Kidney glomerular epithelial cell (primary cell): Measurements from ENCODE around the gene ARHGAP12.

Experiments
- DNase-seq: peaks from one replicate; lab custom pipeline; 2025; lab: John Stamatoyannopoulos, UW

ARHGAP12 gene

DNA sequence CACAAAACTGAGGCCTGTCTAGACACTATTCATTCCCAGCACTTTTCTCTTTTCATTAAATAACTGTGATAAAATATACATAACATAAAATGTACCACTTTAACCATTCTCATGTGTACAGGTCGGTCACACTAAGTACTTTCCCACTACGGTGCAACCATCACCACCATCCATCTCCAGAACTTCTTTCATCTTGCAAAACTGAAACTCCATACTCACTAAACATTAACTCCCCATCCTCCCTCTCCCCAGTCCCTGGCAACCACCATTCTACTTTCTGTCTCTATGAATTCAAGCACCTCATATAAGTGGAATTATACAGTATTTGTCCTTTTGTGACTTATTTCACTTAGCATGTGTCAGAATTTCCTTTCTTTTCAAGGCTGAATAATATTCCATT lies 53.0 kb downstream of the ARHGAP12 start:
- no peak for DNase-seq

GRCh38 chr10:31873724-31874123 lies 54.9 kb downstream of the ARHGAP12 start:
- DNase-seq, result no peak

GRCh38 chr10:31871266-31872065 lies 57.2 kb downstream of the ARHGAP12 start:
- no peak for DNase-seq

DNA sequence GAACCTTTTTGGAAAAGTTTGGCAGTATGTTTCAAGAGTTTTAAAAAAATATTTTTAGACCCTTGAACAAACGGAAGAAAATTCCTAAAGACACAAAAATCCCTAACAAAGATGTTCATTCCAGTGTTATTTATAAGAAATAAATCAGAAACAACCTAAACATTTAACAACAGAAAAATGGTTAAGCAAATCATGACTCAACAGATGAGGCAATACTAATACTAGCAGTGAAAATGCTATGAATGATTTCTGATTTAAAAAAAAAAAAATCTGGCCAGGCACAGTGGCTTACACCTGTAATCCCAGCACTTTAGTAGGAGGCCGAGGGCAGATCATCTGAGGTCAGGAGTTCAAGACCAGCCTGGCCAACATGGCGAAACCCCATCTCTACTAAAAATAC lies 61.0 kb downstream of the ARHGAP12 start:
- no peak for DNase-seq

DNA sequence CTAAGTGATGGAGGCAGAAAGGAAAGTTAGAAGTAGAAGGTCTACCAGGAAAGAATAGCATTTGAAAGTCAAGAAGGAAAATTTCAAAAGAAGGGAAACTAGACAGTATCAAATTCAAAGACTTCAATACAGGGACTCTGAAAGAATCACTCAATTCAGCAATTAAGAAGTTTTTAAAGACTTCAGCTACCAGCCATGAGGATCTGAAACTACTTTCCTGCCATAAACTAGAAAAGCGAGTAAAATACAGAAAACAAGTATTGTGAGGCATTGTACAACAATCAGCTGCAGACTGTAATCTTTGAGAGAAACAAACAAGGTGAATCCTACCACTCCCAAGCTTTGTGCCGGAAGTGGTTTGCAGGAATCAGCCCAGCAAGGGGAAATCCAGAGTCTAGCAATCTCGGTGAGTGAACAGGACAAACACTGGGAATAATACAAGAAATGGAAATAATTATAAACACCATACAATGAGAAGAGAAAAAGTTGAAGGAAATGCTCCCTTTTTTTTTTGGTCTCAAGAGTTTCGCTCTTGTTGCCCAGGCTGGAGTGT lies 62.4 kb downstream of the ARHGAP12 start:
- DNase-seq, result no peak

DNA sequence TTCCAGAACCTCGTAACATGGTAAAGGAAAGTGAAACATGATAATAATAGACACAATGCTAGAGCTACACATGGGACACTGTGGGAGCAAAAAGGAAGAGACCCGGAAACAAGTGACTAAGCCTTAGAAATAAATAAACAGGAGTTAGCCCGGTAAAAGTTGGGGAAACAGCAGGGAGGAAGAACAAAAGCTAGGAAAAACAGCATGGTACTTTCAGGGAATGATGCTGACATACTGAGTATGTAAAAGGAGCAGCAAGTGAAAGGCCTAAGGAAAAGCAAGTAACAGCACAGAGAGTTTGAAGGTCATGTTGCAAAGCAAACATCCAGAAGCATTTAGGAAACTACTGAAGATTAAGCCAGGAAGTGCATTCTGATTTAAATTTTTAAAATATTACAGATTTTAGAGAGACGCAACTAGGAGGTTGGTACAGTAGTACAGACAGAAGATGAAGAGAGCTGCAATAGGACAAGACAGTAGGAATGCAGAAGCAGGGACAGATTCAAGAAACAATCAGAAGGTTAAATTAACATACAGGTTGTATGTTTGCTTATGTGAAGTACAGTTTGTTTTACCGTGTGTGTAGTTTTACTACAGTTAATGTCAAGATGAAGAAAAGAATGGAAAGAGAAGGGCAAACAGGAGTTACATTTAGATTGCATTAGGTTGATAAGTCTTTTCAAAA lies 63.7 kb downstream of the ARHGAP12 start:
- no peak for DNase-seq

- no peak for DNase-seq
Measured at GRCh38 chr10:31855033-31855432, 73.6 kb downstream of the ARHGAP12 start.

- DNase-seq, result no peak
Measured at GRCh38 chr10:31853629-31854028, 75.0 kb downstream of the ARHGAP12 start.

- DNase-seq, result no peak
Measured at GRCh38 chr10:31851216-31851615, 77.4 kb downstream of the ARHGAP12 start.

DNA sequence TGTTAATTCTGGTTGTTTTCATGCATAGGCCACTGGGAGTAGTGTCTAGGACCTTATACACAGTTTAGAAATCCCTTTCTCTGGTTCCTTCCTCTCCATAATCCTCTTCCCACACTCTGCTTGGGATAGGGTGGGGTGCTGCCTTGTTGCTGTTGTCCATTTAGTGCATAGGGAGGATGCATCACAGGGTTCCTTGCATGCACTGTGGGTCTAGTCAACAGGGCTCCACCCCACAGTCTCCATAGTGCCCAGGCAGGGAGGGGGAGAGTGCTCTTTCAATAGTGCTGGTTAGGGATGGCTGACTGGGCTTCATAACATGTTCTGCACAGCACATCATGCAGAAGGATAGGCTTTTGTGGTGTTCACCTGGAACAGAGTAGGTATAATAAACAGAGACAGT lies 81.1 kb downstream of the ARHGAP12 start:
- no peak for DNase-seq

- no peak for DNase-seq
Measured at GRCh38 chr10:31838709-31839108, 89.9 kb downstream of the ARHGAP12 start.

DNA sequence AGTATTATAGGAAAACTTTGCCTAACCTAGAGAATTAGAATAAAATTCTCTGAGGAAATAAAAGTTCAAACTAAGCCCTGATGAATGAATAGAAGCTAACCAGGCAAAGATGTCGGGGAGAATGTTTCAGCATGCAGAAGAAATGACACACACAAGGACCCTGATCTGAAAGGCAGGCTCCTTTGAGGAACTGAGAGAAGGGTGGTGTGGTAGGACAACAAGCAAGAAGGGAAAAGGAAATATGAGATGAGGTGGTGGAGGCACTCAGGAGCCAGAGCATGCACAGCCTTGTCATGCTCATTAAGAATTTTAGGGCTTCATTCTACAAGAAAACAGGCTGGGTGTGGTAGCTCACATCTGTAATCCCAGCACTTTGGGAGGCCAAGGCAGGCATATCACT lies 90.6 kb downstream of the ARHGAP12 start:
- no peak for DNase-seq

GRCh38 chr10:31836569-31837406 lies 91.8 kb downstream of the ARHGAP12 start:
- no peak for DNase-seq

- no peak for DNase-seq
Measured at GRCh38 chr10:31833753-31834152, 94.9 kb downstream of the ARHGAP12 start.

DNA sequence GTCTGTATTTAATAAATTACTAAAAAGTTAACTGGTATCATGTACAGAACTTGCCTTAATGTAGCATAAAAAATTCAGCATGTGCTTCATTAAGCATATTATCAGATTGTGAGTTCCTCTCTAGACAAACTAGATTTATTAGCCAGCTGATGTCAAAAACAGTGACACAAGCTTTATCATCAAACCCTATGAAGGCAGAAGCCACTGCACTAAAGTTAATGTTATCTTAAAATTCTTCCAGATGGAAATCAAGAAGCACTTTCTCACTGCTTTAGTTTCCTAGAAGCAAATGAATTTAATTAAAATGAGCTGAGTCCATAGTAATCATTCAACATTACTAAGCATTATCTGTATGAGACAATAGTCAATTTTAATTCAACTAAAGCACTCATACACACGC lies 96.4 kb downstream of the ARHGAP12 start:
- DNase-seq, result no peak

- no peak for DNase-seq
Measured at GRCh38 chr10:31830887-31831286, 97.7 kb downstream of the ARHGAP12 start.

GRCh38 chr10:31829776-31830175 lies 98.9 kb downstream of the ARHGAP12 start:
- no peak for DNase-seq

DNA sequence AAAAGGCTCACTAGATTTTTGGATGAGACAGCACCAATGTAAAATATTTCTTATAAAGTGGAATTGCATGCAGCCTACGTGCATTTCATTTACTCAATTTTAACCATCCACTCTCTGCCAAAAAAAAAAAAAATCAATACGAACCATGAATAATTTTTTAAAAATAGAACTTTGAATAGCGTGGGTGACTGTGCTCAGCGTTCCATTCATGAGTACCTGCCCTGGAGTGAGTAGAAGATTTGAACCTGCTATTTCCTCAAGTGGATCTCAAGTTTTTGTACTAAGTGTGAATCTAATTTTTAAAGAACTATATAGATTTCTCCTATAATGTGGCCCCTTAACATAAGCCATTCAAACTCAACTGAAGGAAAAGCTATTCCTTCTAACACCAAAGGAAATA lies 105.3 kb downstream of the ARHGAP12 start:
- no peak for DNase-seq

GRCh38 chr10:31822616-31823318 lies 105.9 kb downstream of the ARHGAP12 start:
- DNase-seq, result no peak

- DNase-seq, result no peak
Measured at GRCh38 chr10:31822150-31822549, 106.5 kb downstream of the ARHGAP12 start.

DNA sequence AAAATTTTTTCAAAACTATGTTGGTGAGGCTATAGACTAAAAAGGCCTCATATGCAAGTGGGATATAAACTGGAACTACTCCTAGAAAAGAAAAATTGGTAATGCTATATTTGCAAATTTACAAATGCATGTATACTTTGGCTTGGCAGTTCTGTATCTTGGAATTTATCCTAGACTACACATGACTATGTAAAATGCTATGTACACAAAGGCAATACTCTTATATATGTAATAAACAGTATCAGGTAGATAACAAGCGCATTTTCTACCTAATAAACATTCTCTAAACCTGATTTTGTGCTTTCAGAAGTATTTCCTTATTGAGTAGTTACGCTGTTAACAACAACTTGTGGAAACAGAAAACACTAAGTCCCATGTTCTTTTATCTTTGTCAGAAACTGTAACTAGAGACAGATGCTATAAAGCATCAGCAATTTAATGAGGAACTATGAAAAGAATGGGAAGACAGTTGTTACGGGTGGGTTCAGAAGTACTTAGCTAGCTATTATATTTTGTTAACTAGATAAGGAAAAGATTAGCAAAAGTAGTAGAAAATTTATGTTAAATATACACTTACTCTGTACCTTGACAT lies 107.8 kb downstream of the ARHGAP12 start:
- DNase-seq, result no peak
